SIG-M5 treated with dmso at 0.1 percent for 504 hours (cell line): Measurements from ENCODE around the gene EHF.
"Not testable (repeated sequence)": the region's sequence is repeated elsewhere in the genome, so short reads cannot be mapped to it uniquely, and the experiment has no call there.

ENCODE experiments used
- DNase-seq: peaks from one replicate; lab custom pipeline; 2025; ENCODE audit not compliant: unreplicated experiment; lab: John Stamatoyannopoulos, UW

EHF gene

DNA sequence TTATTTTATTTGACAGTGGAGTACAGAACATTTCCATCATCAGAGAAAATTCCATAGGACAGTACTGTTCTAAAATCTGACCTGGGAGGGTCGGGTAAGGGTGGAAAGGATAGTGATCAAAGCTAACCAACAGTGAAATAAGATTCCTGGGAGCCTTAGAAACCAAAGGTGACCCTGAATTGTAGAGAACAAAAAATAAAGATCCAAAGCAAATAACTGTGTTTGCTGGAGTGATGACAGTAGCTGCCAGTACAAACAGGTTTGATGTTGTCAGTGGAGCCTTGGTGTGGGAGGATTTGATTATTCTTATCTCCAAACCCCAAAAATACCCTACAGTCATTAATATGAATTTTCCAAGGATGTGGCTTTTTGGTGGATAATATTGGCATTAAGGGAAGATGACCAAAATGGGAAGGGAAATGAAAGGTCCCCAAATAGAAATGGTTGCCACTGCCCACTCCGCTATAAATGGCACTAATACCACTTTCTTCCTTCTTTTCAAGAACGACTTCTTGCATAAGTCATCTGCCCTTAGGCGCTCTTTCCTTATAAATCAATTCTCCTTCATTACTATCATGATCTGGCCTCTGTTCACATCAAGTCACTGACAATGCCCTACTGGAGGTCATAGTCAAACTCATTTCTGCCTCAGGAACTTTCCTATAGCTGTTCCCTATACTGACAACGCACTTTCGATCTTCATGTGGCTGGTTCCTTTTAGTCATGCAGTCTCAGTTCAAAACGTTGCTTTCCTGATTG, 44.4 kb downstream of the EHF start:
- DNase-seq, result no peak

- peak; percentile 13 for DNase-seq
These were observed 47.1 kb downstream of the EHF start for GRCh38 chr11:34667810-34668582.

- DNase-seq, result no peak
These were observed 47.7 kb downstream of the EHF start for GRCh38 chr11:34668583-34669053.

- DNase-seq, result no peak
These were observed 48.6 kb downstream of the EHF start for GRCh38 chr11:34669458-34669857.

GRCh38 chr11:34671117-34671516, 50.2 kb downstream of the EHF start:
- DNase-seq, result no peak

- no peak for DNase-seq
These were observed 51.1 kb downstream of the EHF start for GRCh38 chr11:34671946-34672345.

- DNase-seq, result no peak
These were observed 53.1 kb downstream of the EHF start for GRCh38 chr11:34674038-34674437.

DNA sequence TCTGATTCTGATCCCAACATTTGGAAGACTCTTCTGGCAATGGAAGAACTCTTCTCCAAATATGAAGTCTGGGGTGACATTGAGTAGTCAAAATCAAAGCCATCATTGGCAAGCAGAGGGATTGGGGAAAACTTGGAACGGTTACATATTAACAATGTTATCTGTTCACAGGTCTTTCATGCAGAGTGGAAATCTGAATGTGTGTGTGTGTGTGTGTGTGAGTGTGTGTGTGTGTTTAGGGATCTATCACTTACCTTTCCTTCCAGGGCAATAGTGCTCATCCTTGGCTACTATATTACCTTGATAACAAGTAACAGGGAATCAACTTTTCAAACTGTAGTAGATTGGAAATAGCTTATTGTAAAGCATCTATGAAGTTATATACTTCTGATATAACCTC, 55.3 kb downstream of the EHF start:
- no peak for DNase-seq

- DNase-seq, result no peak
These were observed 58.8 kb downstream of the EHF start for GRCh38 chr11:34679681-34680080.

- DNase-seq, result no peak
These were observed 59.3 kb downstream of the EHF start for GRCh38 chr11:34680206-34680605.

GRCh38 chr11:34680918-34681586, 60.2 kb downstream of the EHF start:
- no peak for DNase-seq

DNA sequence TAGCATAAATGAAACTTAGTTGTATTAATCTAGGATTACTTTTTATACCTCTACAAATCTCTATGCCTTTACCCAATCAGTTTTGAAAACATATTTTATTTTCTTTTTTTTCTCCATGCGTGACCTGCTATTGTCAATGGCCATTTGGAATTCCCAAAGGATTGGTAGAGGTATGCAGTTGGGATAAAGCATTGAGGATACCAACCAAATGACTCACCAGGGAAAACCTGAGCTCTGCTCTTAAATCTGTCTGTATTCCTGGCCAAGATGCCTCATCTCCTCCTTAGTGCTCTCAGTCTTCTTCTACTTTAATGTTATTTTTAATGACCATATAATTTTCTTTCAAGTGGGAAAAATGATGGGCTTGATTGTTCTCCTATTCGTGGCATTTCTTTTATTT, 61.9 kb downstream of the EHF start:
- DNase-seq, result no peak

DNA sequence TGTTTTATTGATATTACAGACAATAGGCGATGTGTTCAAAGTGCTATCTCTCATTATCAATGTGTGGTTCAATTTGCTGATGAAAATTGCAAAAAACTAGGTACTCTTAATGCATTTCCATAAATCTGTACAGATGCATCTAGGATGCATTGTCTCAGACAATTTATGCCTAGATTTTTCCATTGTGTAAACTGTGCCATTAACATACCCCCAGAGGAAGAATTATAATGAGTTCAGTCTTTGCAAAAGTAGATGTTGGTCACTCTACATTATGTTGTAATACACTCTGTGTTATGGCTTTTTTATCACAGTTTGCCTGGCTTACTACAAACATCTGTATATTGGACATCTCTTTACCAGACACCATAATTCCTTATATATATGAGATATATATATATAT, 62.5 kb downstream of the EHF start:
- no peak for DNase-seq

GRCh38 chr11:34685864-34686263, 65.0 kb downstream of the EHF start:
- no peak for DNase-seq

DNA sequence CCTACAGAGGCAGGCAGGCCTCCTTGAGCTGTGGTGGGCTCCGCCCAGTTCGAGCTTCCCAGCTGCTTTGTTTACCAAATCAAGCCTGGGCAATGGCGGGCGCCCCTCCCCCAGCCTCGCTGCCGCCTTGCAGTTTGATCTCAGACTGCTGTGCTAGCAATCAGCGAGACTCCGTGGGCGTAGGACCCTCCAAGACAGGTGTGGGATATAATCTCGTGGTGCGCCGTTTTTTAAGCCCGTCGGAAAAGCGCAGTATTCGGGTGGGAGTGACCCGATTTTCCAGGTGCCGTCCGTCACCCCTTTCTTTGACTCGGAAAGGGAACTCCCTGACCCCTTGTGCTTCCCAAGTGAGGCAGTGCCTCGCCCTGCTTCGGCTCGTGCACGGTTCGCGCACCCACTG, 71.4 kb downstream of the EHF start:
- not testable (repeated sequence) for DNase-seq

DNA sequence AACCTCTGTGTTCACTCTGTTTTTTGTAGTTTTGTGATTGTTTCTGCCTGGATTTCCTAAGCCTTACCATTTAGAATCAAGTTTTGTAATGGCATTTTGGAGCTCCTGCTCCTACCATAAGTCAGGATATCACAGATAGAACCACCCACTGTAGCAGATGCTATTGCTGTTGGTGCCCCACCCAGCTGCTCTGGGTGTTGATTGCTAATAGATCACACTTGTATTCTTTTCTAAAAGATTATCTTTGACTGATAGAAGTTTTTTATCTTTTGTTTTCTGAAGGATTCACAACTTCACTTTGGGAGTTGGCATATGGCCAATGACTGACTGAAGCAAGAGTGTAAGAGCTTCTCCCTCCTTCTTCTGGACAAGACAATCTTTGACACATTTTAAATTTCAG, 76.0 kb downstream of the EHF start:
- no peak for DNase-seq

- DNase-seq, result no peak
These were observed 86.0 kb downstream of the EHF start for GRCh38 chr11:34706709-34707461.

DNA sequence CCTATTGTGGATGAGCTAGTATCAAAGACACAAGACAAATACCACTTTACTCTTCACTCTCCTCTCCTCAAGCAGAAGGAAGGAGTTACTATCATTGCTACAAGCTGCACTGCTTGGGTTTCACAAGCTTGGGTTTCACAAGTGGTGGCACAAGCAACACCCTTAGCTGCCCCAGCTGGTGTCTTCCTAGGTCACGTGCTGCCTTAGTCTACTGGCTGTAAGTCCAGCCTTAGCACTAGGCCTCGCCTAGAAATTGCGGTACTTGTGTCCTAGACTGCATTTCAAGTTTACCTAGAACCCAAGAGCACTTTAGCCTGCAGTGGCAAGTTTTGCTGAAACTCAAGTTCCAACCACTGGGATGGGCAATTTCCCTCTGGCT, 86.6 kb downstream of the EHF start:
- no peak for DNase-seq
